ENCODE measurements around the gene RPP25L.

Gene RPP25L

DNA sequence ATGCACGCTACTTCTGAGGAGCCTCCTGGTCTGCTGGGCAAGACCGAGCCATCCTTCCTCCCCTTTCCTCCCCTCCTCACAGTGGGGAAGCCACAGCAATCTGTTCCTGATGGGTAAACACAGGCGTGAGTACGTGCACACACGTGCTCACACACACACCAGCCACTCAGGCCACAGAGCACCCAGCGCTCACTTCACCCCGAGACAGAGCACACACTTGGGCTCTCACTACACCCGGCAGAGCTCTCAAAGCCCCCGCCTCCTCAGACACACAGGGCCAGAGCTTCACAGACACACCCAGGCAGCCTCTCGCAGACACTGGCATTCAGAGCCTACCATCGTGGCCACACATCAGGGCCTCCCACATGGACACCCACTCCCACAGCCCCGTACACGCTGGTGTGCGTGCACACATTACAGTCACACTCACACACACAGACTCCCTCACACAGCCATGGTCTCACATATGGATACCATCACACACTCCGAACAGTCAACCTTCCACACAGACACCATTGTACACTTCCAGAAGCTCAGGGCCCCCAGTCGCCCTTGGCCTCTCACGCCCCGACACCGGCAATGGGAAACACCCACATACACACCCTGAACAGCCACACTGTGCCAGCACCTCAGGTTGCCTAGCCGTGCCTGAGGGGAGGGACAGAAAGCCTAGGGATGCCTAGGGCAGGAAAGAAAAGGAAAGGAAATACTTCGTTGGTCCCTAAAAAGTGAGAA is 35.9 kb downstream of the RPP25L start:
- CTCF ChIA-PET = no interaction called here
- TF ChIP-seq SP1 (IDR thresholded peaks at IDR 0.05) (no peak), FOXA1 (IDR thresholded peaks at IDR 0.05) (no peak), LEF1 (IDR thresholded peaks at IDR 0.05; ENCODE audit: borderline replicate concordance) (no peak), FOXK2 (IDR thresholded peaks at IDR 0.05) (no peak), HDGF (IDR thresholded peaks at IDR 0.05; ENCODE audit: borderline replicate concordance) (no peak), ELF4 (IDR thresholded peaks at IDR 0.05) (no peak), NFRKB (IDR thresholded peaks at IDR 0.05) (no peak), ZNF384 (IDR thresholded peaks at IDR 0.05) (no peak), BHLHE40 (IDR thresholded peaks at IDR 0.05; ENCODE audit: borderline replicate concordance) (no peak), ARNT (IDR thresholded peaks at IDR 0.05) (no peak), CTBP1 (IDR thresholded peaks at IDR 0.05; ENCODE audit: borderline replicate concordance) (no peak), FOXM1 (IDR thresholded peaks at IDR 0.05; ENCODE audit: borderline replicate concordance) (no peak), TARDBP (IDR thresholded peaks at IDR 0.05) (no peak), SUZ12 (IDR thresholded peaks at IDR 0.05) (no peak), L3MBTL2 (conservative IDR thresholded peaks at IDR 0.05) (no peak)
- TF ChIP-seq, protein P1, sequence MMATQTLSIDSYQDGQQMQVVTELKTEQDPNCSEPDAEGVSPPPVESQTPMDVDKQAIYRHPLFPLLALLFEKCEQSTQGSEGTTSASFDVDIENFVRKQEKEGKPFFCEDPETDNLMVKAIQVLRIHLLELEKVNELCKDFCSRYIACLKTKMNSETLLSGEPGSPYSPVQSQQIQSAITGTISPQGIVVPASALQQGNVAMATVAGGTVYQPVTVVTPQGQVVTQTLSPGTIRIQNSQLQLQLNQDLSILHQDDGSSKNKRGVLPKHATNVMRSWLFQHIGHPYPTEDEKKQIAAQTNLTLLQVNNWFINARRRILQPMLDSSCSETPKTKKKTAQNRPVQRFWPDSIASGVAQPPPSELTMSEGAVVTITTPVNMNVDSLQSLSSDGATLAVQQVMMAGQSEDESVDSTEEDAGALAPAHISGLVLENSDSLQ (IDR thresholded peaks at IDR 0.05) = no peak
- DNase-seq (ENCODE audit: extremely low spot score) = no peak
- POLR2A ChIA-PET = no interaction called here

DNA sequence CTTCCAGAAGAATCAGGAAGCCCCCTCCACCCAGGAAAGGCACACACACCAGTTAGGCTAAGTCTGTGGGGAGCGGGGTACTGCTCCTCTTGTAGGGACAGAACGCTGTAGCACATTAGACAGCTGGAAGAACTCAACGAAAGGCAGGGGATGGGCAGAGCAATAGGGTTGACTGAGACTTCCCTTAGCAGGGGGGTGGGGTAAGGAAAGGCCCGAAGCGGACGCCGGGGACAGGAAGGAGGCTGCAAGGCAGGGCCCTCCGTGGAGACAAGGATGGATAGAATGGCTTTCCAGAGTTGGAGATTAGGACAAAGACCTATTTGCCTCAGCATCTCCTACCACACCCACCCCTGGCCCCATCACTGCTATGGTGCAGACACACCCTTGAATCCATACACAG is 36.7 kb downstream of the RPP25L start:
- TF ChIP-seq TARDBP (IDR thresholded peaks at IDR 0.05) (no peak), CTBP1 (IDR thresholded peaks at IDR 0.05; ENCODE audit: borderline replicate concordance) (no peak), SUZ12 (IDR thresholded peaks at IDR 0.05) (no peak), SP1 (IDR thresholded peaks at IDR 0.05) (no peak), FOXM1 (IDR thresholded peaks at IDR 0.05; ENCODE audit: borderline replicate concordance) (no peak), BHLHE40 (IDR thresholded peaks at IDR 0.05; ENCODE audit: borderline replicate concordance) (no peak), ELF4 (IDR thresholded peaks at IDR 0.05) (no peak), ZNF384 (IDR thresholded peaks at IDR 0.05) (no peak)
- TF ChIP-seq, protein P1 (IDR thresholded peaks at IDR 0.05) = no peak
- no peak for DNase-seq (ENCODE audit: extremely low spot score)
- CTCF ChIA-PET = no interaction called here
- POLR2A ChIA-PET = no interaction called here

DNA sequence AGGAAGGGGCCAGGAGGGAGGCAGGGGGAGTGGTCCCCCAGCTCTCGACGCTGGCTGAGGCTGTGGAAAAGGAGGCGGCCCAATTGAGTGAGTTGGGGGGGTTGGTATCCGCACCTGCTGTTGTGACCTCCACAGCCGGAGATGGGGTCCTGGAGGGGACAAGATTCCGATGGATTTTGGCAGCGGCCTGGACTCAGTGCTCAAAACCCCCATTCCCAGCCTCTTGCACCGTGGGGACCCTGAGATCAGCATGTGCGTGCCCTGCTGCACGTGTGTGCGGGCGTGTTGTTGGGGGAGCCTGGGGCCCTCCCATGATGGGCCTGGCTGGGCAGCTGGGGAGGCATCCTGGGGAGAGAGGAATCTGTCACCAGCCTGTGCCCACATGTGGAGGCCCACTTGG is 37.3 kb downstream of the RPP25L start:
- DNase-seq (ENCODE audit: extremely low spot score) = no peak
- TF ChIP-seq BHLHE40 (IDR thresholded peaks at IDR 0.05; ENCODE audit: borderline replicate concordance) (no peak), FOXK2 (IDR thresholded peaks at IDR 0.05) (no peak), HDGF (IDR thresholded peaks at IDR 0.05; ENCODE audit: borderline replicate concordance) (no peak), LEF1 (IDR thresholded peaks at IDR 0.05; ENCODE audit: borderline replicate concordance) (no peak), FOXA1 (IDR thresholded peaks at IDR 0.05) (no peak), L3MBTL2 (conservative IDR thresholded peaks at IDR 0.05) (no peak), ARNT (IDR thresholded peaks at IDR 0.05) (no peak), CTBP1 (IDR thresholded peaks at IDR 0.05; ENCODE audit: borderline replicate concordance) (no peak), SUZ12 (IDR thresholded peaks at IDR 0.05) (no peak), FOXM1 (IDR thresholded peaks at IDR 0.05; ENCODE audit: borderline replicate concordance) (no peak), TARDBP (IDR thresholded peaks at IDR 0.05) (no peak), ELF4 (IDR thresholded peaks at IDR 0.05) (no peak), ZNF384 (IDR thresholded peaks at IDR 0.05) (no peak), SP1 (IDR thresholded peaks at IDR 0.05) (no peak), NFRKB (IDR thresholded peaks at IDR 0.05) (no peak)
- TF ChIP-seq, protein P1 (IDR thresholded peaks at IDR 0.05) = no peak
- CTCF ChIA-PET = no interaction called here
- POLR2A ChIA-PET = no interaction called here

DNA sequence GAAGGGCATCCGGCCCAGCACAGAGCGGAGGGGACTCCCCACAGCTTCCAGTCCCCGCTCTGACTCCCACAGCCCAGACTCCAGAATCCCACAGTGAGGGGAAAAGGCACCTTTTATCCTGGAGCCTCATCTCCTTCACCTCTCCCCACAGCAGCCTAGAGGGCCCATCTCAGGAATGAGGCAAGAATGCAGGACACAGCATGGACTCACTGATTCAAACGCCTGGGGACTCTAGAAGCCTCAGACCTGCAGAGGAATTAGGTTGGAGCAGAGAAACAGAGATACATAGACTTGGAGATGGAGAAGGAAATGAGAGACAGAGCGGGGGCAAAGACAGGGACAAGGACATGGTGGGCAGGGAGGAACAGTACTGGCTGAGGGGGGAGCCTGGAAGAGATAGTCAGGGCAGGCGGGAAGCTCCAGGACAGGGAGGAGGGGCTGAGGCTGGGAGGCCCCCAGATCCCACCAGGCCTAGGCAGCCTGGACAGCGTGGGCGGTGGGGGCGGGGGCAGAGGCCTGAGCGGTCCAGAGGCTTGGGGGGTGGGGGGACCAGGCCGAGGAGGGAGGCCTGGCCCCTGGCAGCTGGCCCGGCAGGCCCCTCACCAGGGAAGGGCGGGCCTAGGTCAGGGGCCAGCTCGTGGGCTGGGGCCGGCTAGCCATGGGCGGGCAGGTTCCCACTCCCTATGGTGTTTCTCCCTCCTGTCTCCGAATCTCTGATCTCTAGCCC is 38.1 kb downstream of the RPP25L start:
- ChIA-PET CTCF (no interaction called here), POLR2A (no interaction called here)
- no peak for DNase-seq (ENCODE audit: extremely low spot score)
- TF ChIP-seq ELF4 (IDR thresholded peaks at IDR 0.05) (no peak), L3MBTL2 (conservative IDR thresholded peaks at IDR 0.05) (no peak)

DNA sequence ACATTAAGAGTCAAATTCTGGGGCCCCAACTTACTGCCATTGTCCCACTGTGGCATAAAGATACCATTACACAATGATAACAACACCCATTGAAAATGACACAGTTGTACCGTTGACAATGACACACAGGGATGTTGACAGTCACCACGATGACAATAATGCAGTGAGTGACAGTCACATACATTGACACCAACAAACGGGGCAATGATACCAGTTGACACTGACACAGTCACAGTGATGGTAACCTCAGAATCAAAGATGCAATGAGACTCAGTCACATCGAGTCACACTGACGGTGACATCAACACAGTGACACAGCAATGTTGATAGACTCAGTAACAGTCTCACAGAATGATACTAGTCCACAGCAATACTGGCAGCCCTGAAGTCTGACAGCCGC is 39.3 kb downstream of the RPP25L start:
- ChIA-PET CTCF (no interaction called here), POLR2A (no interaction called here)
- no peak for TF ChIP-seq FOXK2 (IDR thresholded peaks at IDR 0.05)
- no peak for TF ChIP-seq ELF4 (IDR thresholded peaks at IDR 0.05)
- TF ChIP-seq FOXM1 (IDR thresholded peaks at IDR 0.05; ENCODE audit: borderline replicate concordance) = no peak
- TF ChIP-seq FOXA1 (IDR thresholded peaks at IDR 0.05) = no peak
- no peak for TF ChIP-seq NFRKB (IDR thresholded peaks at IDR 0.05)
- no peak for TF ChIP-seq SUZ12 (IDR thresholded peaks at IDR 0.05)
- TF ChIP-seq SP1 (IDR thresholded peaks at IDR 0.05) = no peak
- TF ChIP-seq ARNT (IDR thresholded peaks at IDR 0.05) = no peak
- TF ChIP-seq CTBP1 (IDR thresholded peaks at IDR 0.05; ENCODE audit: borderline replicate concordance) = no peak
- TF ChIP-seq TARDBP (IDR thresholded peaks at IDR 0.05) = no peak
- no peak for TF ChIP-seq ZNF384 (IDR thresholded peaks at IDR 0.05)
- no peak for DNase-seq (ENCODE audit: extremely low spot score)

DNA sequence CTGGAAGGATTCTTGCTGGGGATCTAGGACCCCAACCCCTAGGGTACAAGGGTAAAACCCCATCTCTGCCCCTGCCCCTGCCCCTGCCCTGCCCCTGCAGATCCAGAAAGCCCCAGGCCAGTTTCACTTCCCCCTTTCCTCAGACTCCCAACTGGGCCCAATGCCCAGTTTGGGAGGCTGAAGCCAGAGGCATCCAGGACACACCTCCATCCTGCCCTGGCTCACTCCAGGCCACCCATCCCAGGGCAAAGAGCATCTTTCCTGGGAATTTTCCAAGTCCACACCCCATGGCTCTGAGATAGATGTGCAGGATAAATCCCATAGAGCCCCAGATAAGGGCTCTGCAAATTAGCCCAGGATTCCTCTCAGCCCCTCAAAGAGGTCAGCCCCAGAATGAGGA is 39.8 kb downstream of the RPP25L start:
- no peak for TF ChIP-seq HDGF (IDR thresholded peaks at IDR 0.05; ENCODE audit: borderline replicate concordance)
- TF ChIP-seq ZNF384 (IDR thresholded peaks at IDR 0.05) = no peak
- no peak for TF ChIP-seq SUZ12 (IDR thresholded peaks at IDR 0.05)
- no peak for TF ChIP-seq CTBP1 (IDR thresholded peaks at IDR 0.05; ENCODE audit: borderline replicate concordance)
- no peak for TF ChIP-seq NFRKB (IDR thresholded peaks at IDR 0.05)
- TF ChIP-seq FOXM1 (IDR thresholded peaks at IDR 0.05; ENCODE audit: borderline replicate concordance) = no peak
- TF ChIP-seq, protein P1 (IDR thresholded peaks at IDR 0.05) = no peak
- no peak for TF ChIP-seq ELF4 (IDR thresholded peaks at IDR 0.05)
- TF ChIP-seq TARDBP (IDR thresholded peaks at IDR 0.05) = no peak
- TF ChIP-seq SP1 (IDR thresholded peaks at IDR 0.05) = no peak
- no peak for TF ChIP-seq FOXA1 (IDR thresholded peaks at IDR 0.05)
- no peak for TF ChIP-seq FOXK2 (IDR thresholded peaks at IDR 0.05)
- TF ChIP-seq L3MBTL2 (conservative IDR thresholded peaks at IDR 0.05) = no peak
- no peak for TF ChIP-seq LEF1 (IDR thresholded peaks at IDR 0.05; ENCODE audit: borderline replicate concordance)
- TF ChIP-seq BHLHE40 (IDR thresholded peaks at IDR 0.05; ENCODE audit: borderline replicate concordance) = no peak
- TF ChIP-seq ARNT (IDR thresholded peaks at IDR 0.05) = no peak
- CTCF ChIA-PET = interaction anchor here (1.3 kb wide), 1 partner anchor 24 kb away, joined by 3 read pairs; no protein-coding TSS in a partner anchor
- no peak for DNase-seq (ENCODE audit: extremely low spot score)
- POLR2A ChIA-PET = no interaction called here
